Activated CD4-positive, alpha-beta T cell treated with anti-CD3 and anti-CD28 coated beads, Interleukin-2, amount 10 ng/mL, durations not matched to agents 24 days and 14 days (primary cell): Measurements from ENCODE around the gene PLA2R1. TPM values are rescaled to one million over a fixed set of nuclear protein-coding genes. Genes with fewer than 3 reads are reported as not detected.

Experiments used
- DNase-seq: peaks from one replicate; pipeline ENCODE4 v3.0.0; 2022
- H3K27ac Mint-ChIP-seq: one replicate; pipeline ENCODE4 v1.8.0; 2022; ENCODE audit warnings: mild to moderate bottlenecking, mixed read lengths
- H3K27me3 Mint-ChIP-seq: one replicate; pipeline ENCODE4 v1.8.0; 2022; ENCODE audit warnings: mixed read lengths
- H3K36me3 Mint-ChIP-seq: one replicate; pipeline ENCODE4 v1.8.0; 2022; ENCODE audit warnings: low read depth, mild to moderate bottlenecking, mixed read lengths
- H3K4me1 Mint-ChIP-seq: one replicate; pipeline ENCODE4 v1.8.0; 2021; ENCODE audit warnings: mixed read lengths
- H3K4me3 Mint-ChIP-seq: one replicate; pipeline ENCODE4 v1.8.0; 2022; ENCODE audit warnings: mild to moderate bottlenecking, moderate library complexity, mixed read lengths
- H3K9me3 Mint-ChIP-seq: one replicate; pipeline ENCODE4 v1.8.0; 2021; ENCODE audit warnings: mixed read lengths
- intact Hi-C: fragments of 100-400 bp; cut with micrococcal nuclease; formaldehyde crosslinking; loops from one replicate; pipeline ENCODE4 v1.15.1; 2023
- total RNA-seq: library from RNA; stranded (reverse); gene quantifications from 2 replicates; pipeline ENCODE4 v1.2.3, GENCODE V29; 2022

The PLA2R1 gene
- total RNA-seq, 1 donor from 2014 or later, result not detected

DNA sequence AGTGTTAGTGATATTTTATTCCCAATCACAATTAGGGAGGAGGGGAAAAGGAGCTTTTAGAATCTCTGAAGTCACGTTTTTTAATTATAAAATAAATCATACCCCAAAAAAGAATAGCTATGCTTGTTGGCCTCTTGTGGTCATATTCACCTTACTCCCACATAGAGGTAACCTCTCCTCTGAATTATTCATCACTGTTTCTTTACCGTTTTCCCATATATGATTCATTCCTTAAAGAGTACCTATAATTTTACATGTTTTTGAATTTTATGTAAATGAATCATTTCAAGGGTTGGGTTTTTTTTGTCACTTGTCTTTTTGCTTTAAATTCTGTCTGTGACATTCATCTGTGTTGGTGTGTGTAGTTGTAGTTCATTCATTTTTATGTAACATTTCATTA lies 153.8 kb downstream of the PLA2R1 start:
- Mint-ChIP-seq H3K36me3 (no peaks in the 10 kb centered on the region), H3K27ac (peak overlapping the region; percentile 54), H3K27me3 (no peaks in the 10 kb centered on the region), H3K9me3 (peaks cover 3% of the 10 kb centered on the region), H3K4me1 (peaks cover 23% of the 10 kb centered on the region), H3K4me3 (no peak overlapping the region)
- no peak for DNase-seq
- intact Hi-C loops, result loop anchor here (1.0 to 10.0 kb wide), 4 partner anchors 13 to 1336 kb away; no protein-coding TSS in a partner anchor

- DNase-seq, result no peak
- Mint-ChIP-seq H3K36me3 (peaks cover 3% of the 10 kb centered on the region), H3K4me1 (peaks cover 30% of the 10 kb centered on the region), H3K4me3 (no peak overlapping the region), H3K27me3 (no peaks in the 10 kb centered on the region), H3K27ac (no peak overlapping the region), H3K9me3 (peaks cover 3% of the 10 kb centered on the region)
- intact Hi-C loops, result loop anchor here (1.0 to 10.0 kb wide), 4 partner anchors 13 to 1337 kb away; no protein-coding TSS in a partner anchor
Observed at GRCh38 chr2:159907909-159908308, 154.5 kb downstream of the PLA2R1 start.

- H3K27ac Mint-ChIP-seq, result no peak overlapping the region
- H3K9me3 Mint-ChIP-seq, result peaks cover 3% of the 10 kb centered on the region
- no peaks in the 10 kb centered on the region for H3K27me3 Mint-ChIP-seq
- H3K4me3 Mint-ChIP-seq, result peak overlapping the region; percentile 36
- intact Hi-C loops, result loop anchor here (2.0 to 10.0 kb wide), 3 partner anchors 15 to 1339 kb away; no protein-coding TSS in a partner anchor
- H3K36me3 Mint-ChIP-seq, result peaks cover 11% of the 10 kb centered on the region
- peaks cover 34% of the 10 kb centered on the region for H3K4me1 Mint-ChIP-seq
- DNase-seq, result no peak
Observed at GRCh38 chr2:159905926-159906714, 156.3 kb downstream of the PLA2R1 start.

- peaks cover 34% of the 10 kb centered on the region for H3K4me1 Mint-ChIP-seq
- intact Hi-C loops, result loop anchor here (1.0 to 10.0 kb wide), 5 partner anchors 16 to 1340 kb away; partner anchors contain the start of genes CD302 and MARCHF7
- H3K36me3 Mint-ChIP-seq, result peaks cover 13% of the 10 kb centered on the region
- DNase-seq, result no peak
- peaks cover 3% of the 10 kb centered on the region for H3K9me3 Mint-ChIP-seq
- H3K27ac Mint-ChIP-seq, result peak overlapping the region; percentile 94
- H3K27me3 Mint-ChIP-seq, result no peaks in the 10 kb centered on the region
- peak overlapping the region; percentile 98 for H3K4me3 Mint-ChIP-seq
Observed at GRCh38 chr2:159904959-159905305, 157.5 kb downstream of the PLA2R1 start.

- Mint-ChIP-seq H3K27me3 (no peaks in the 10 kb centered on the region), H3K4me3 (peak within 1 kb of the TSS; percentile 98), H3K27ac (peak within 1 kb of the TSS; percentile 94), H3K36me3 (peaks cover 13% of the 10 kb centered on the region), H3K9me3 (no peaks in the 10 kb centered on the region), H3K4me1 (peaks cover 36% of the 10 kb centered on the region)
- peak; percentile 93 for DNase-seq
- intact Hi-C loops, result loop anchor here (1.0 to 10.0 kb wide), 4 partner anchors 16 to 1340 kb away; partner anchors contain the start of genes CD302 and MARCHF7
Observed at GRCh38 chr2:159904127-159904958, 158.1 kb downstream of the PLA2R1 start, which contains the start of gene LY75. Gene LY75, minus strand, starts transcription at chr2:159904756.

GRCh38 chr2:159903443-159904126 lies 158.8 kb downstream of the PLA2R1 start:
- Mint-ChIP-seq H3K27me3 (no peaks in the 10 kb centered on the region), H3K27ac (peak overlapping the region; percentile 94), H3K4me1 (peaks cover 30% of the 10 kb centered on the region), H3K9me3 (no peaks in the 10 kb centered on the region), H3K4me3 (peak overlapping the region; percentile 98), H3K36me3 (peaks cover 13% of the 10 kb centered on the region)
- peak; percentile 86 for DNase-seq
- intact Hi-C loops, result loop anchor here (1.0 to 10.0 kb wide), 5 partner anchors 8 to 1341 kb away; partner anchors contain the start of genes CD302 and MARCHF7

GRCh38 chr2:159902722-159903121 lies 159.7 kb downstream of the PLA2R1 start:
- Mint-ChIP-seq H3K36me3 (peaks cover 19% of the 10 kb centered on the region), H3K27ac (peak overlapping the region; percentile 94)

DNA sequence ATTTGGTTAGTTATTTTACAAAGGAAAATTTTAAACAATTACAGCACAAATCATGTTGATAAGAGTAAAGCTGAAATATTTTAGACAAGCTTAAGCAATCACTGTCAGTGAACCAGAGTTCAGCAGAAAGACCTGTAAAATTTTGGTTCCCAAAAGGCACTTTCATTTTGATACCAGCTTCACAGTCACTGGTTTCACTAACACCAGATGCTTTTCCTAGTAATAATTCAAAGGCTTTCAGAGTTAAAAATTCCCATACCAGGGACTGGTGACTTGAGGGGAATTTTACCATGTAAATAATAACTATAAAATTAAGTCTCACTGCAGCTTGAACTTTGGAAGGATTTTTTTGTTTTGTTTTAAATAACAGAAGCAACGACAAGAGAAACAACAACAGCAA lies 162.1 kb downstream of the PLA2R1 start:
- H3K4me3 Mint-ChIP-seq, result peak overlapping the region; percentile 22
- no peaks in the 10 kb centered on the region for H3K9me3 Mint-ChIP-seq
- no peaks in the 10 kb centered on the region for H3K27me3 Mint-ChIP-seq
- peaks cover 26% of the 10 kb centered on the region for H3K36me3 Mint-ChIP-seq
- peaks cover 36% of the 10 kb centered on the region for H3K4me1 Mint-ChIP-seq
- intact Hi-C loops, result loop anchor here (1.0 to 10.0 kb wide), 3 partner anchors 21 to 1344 kb away; partner anchors contain the start of gene CD302
- H3K27ac Mint-ChIP-seq, result peak overlapping the region; percentile 36
- no peak for DNase-seq

More at GRCh38 chr2:159902722-159903121, 159.7 kb downstream of the PLA2R1 start:
- no peak for DNase-seq
- peaks cover 30% of the 10 kb centered on the region for H3K4me1 Mint-ChIP-seq
- no peaks in the 10 kb centered on the region for H3K27me3 Mint-ChIP-seq
- intact Hi-C loops, result loop anchor here (1.0 to 10.0 kb wide), 3 partner anchors 7 to 1342 kb away; partner anchors contain the start of gene CD302
- peak overlapping the region; percentile 98 for H3K4me3 Mint-ChIP-seq
- H3K9me3 Mint-ChIP-seq, result no peaks in the 10 kb centered on the region

- H3K27ac Mint-ChIP-seq, result no peak overlapping the region
- H3K4me1 Mint-ChIP-seq, result peaks cover 35% of the 10 kb centered on the region
- no peaks in the 10 kb centered on the region for H3K9me3 Mint-ChIP-seq
- no peak overlapping the region for H3K4me3 Mint-ChIP-seq
- no peaks in the 10 kb centered on the region for H3K27me3 Mint-ChIP-seq
- intact Hi-C loops, result loop anchor here (5.0 to 10.0 kb wide), 2 partner anchors 399 to 614 kb away; partner anchors contain the start of gene WDSUB1
- H3K36me3 Mint-ChIP-seq, result peaks cover 32% of the 10 kb centered on the region
- no peak for DNase-seq
Observed at GRCh38 chr2:159898441-159898840, 164.0 kb downstream of the PLA2R1 start.

GRCh38 chr2:159897720-159898119 lies 164.7 kb downstream of the PLA2R1 start:
- Mint-ChIP-seq H3K27me3 (no peaks in the 10 kb centered on the region), H3K9me3 (no peaks in the 10 kb centered on the region), H3K4me3 (no peak overlapping the region), H3K27ac (no peak overlapping the region), H3K4me1 (peaks cover 31% of the 10 kb centered on the region), H3K36me3 (peaks cover 32% of the 10 kb centered on the region)
- no peak for DNase-seq
- intact Hi-C loops, result loop anchor here (5.0 to 10.0 kb wide), 2 partner anchors 400 to 613 kb away; partner anchors contain the start of gene WDSUB1

- Mint-ChIP-seq H3K36me3 (peaks cover 34% of the 10 kb centered on the region), H3K27me3 (no peaks in the 10 kb centered on the region), H3K9me3 (no peaks in the 10 kb centered on the region), H3K27ac (peak overlapping the region; percentile 11), H3K4me3 (no peak overlapping the region), H3K4me1 (peaks cover 32% of the 10 kb centered on the region)
- no peak for DNase-seq
- intact Hi-C loops, result loop anchor here (5.0 to 10.0 kb wide), 2 partner anchors 400 to 612 kb away; partner anchors contain the start of gene WDSUB1
Observed at GRCh38 chr2:159897081-159897480, 165.3 kb downstream of the PLA2R1 start.

DNA sequence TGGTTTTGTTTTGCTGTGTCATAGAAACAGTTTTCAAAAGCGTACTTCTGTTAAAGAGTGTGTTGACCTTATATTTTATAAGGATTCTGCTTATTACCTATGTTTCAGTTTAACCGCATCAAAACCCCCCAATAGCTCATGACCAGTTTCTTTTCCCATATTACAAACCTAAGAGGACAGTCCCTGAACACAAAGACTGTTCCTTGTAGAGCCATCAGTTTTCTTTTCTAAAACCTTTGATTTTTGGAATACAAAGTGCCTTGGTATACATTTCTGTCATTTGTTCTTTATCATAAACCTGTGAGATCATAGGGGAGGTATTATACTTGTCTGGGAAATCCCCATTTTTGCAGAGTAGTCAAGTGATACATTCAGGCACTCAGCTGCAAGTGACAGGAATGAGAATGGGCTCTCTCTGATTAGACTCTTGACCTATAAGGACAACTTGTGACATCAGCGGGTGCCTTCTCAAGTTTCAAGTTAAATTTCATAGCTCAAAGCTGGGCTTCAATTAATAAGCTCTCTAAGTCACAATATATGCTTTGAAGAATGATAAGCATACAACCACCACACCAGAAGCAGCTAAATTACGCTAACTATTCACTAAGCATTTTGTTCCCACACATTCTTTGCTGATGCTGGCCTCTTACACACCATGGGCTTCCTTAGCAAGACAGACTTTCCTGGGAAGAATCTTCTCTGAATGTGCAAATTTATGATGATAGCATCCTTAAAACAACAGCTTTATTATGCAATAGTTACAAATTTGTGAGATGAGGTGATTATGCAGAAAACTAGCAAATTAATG lies 167.0 kb downstream of the PLA2R1 start:
- Mint-ChIP-seq H3K27me3 (no peaks in the 10 kb centered on the region), H3K36me3 (peaks cover 31% of the 10 kb centered on the region), H3K4me1 (peaks cover 33% of the 10 kb centered on the region), H3K9me3 (no peaks in the 10 kb centered on the region), H3K4me3 (no peak overlapping the region), H3K27ac (peak overlapping the region; percentile 78)
- DNase-seq, result no peak
- intact Hi-C loops, result loop anchor here (1.0 to 10.0 kb wide), 6 partner anchors 8 to 611 kb away; partner anchors contain the start of gene WDSUB1
